NCI-H187 (cell line): ENCODE data around the gene VWA1.
"Not testable (repeated sequence)": the region's sequence is repeated elsewhere in the genome, so short reads cannot be mapped to it uniquely, and the experiment has no call there.

ENCODE experiments used
- DNase-seq, 2 experiments: peaks; one replicate each; lab custom pipeline; 2025; lab: John Stamatoyannopoulos, UW

The VWA1 gene

DNA sequence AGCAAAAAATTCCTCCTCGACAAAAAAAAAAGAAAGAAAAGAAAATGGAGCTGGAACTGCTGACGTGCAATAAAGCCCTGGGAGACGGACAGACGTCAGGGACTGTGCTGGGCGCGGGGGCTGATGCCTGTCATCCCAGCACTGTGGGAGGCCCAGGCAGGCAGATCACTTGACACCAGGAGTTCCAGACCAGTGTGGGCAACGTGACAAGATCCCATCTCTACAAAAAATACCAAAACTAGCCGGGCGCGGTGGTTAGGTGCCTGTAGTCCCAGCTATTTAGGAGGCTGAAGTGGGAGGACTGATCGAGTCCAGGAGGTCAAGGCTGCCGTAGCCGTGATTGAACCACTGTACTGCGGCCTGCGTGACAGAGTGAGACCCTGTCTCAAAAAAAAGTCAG is 10.8 kb upstream of the VWA1 start:
- no peak for DNase-seq

DNA sequence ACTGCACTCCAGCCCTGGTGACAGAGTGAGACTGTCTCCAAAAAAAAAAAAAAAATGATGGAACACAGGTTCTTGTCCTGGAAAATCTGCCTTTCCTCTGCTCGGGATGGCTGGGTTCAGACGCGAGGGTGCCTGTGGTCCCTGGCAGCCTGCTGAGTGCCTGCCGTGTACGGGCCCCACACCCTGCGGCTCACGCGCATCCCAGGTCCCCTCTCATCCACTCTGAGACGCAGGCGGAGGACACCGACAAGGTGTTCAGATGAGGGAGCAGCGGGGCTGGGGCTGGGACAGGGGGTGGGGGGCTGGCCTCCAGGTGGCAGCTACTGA is 10.1 kb upstream of the VWA1 start:
- DNase-seq, result no peak

DNA sequence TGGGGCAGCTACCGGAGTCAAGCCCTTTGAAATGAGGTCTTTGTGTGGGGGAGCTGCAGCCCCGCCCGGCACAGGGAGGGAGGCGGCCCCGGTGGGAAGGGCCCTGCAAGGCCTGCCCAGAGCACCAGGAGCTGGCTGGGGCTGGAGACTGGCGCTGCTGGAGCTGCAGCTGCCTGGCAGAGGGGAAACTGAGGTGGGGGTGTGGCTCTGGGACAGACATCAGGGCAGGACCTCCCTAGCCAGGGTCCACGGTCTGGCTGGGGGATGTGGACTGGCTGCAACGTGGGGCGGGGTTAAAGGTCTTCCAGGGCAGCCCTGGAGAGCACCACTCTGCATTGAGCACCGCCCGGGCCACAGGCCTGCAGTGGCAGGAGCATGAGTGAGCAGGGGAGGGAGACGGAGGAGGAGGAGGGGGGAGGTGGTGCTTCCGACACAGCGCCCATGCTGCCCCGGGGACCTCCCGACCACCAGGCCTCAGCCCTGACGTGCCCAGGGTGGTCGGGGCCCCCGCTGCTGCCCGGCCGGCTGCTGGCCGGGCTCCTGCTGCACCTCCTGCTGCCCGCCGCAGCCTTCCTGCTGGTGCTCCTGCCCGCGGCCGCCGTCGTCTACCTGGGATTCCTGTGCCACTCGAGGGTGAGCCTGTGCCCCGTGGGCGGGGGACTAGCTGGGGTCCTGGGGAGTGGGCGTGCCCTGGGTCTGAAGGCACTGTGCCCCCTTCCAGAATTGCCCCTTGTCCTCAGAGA is 9.6 kb upstream of the VWA1 start:
- DNase-seq, result no peak

DNA sequence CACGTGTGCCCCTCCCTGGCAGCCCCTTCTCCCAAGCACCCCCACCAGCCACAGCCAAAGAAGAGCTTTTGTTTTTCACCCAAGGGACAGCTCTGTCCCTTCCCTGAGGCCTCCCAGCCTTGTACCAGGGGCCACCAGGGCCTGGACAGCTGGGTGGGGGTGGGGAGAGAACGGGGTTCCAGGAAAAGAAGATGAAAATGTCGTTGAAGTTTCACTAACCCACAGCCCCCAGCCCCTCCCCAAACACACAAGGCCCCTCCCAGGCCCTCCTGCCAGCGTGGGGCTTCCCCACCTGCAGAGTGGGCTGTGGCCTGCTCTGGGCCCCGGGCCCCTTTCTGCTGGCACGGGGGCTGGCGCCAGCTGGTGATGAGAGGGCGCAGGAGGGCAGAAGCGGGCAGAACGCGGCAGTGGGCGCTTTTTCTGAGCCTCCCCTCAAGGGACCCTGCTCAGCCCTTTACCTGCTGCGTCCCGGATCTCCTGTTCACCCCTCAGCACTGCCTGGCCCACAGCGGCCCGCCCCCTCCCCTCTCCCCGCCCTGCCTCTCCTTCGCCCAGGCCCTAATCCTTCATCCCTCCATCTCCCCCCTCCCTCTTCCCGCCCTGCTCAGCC is 8.9 kb upstream of the VWA1 start:
- DNase-seq, result no peak

DNA sequence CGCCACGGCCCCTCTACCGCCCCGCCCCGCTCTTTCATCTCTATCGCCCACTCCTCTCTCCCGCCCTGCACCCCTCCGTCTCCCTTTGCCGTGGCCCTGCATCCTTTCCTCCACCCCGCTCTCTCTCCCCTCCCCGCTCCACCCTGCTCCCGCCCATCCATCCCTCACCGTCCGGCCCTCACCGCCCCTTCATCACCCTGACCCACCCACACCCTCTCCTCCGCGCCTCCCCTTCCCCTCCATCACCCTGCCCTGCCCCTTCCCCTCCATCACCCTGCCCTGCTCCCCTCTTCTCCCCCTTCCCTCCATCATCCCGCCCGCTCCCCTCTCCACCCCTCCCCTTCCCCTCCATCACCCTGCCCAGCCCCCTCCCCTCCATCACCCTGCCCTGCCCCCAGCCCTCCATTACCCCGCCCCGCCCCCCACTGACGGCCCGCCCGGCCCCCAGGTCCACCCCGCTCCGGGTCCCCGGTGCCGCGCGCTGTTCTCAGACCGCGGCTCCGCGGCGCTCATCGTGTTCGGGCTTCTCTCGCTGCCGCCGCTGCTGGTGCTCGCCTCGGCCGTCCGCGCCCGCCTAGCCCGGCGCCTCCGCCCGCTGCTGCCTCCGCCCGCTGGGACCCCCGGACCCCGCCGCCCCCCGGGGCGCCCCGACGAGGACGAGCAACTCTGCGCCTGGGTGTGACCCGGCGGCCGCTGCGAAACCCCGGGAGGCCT is 8.2 kb upstream of the VWA1 start:
- no peak for DNase-seq

DNA sequence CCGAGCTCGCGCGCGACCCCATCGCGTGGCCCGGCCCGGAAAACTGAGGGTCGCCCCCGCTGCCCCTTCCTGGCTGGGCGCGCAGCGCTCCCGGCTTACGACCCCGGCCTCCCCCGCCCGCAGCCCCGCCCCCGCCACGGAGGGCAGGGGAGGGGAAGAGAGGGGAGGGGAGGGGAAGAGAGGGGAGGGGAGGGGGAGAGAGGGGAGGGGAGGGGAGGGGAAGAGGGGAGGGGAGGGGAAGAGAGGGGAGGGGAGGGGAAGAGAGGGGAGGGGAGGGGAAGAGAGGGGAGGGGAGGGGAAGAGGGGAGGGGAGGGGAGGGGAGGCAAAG is 7.7 kb upstream of the VWA1 start:
- no peak for DNase-seq

DNA sequence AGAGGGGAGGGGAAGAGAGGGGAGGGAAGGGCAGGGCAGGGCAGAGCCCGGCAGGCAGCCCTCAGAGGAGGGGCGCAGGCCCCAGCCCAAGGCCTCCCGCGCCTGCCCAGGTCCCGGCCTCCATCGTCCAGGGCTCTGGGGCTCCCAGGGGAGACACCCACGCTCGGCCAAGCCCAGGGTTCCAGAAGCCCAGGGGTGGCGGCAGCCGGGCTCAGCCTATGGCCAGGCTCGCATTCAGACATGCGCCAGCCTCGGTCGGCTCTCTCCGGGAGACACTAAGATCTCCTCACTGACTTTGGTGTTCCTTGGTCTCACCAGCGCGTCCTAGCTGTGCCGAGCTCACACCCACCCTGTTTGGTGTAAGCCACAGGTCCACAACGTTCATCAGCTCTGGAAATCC is 7.3 kb upstream of the VWA1 start:
- DNase-seq, result no peak

DNA sequence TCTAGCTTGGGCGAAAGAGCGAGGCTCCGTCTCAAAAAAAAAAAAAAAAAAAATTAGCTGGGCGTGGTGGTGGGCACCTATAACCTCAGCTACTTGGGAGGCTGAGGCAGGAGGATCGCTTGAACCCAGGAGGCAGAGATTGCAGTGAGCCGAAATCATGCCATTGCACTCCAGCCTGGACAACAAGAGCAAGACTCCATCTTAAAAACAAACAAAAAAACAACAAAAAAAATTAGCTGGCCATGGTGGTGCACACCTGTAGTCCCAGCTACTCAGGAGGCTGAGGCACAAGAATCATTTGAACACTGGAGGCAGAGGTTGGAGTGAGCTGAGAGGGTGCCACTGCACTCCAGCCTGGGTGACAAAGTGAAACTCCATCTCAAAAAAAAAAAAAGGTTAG is 6.5 kb upstream of the VWA1 start:
- DNase-seq, result not testable (repeated sequence)

DNA sequence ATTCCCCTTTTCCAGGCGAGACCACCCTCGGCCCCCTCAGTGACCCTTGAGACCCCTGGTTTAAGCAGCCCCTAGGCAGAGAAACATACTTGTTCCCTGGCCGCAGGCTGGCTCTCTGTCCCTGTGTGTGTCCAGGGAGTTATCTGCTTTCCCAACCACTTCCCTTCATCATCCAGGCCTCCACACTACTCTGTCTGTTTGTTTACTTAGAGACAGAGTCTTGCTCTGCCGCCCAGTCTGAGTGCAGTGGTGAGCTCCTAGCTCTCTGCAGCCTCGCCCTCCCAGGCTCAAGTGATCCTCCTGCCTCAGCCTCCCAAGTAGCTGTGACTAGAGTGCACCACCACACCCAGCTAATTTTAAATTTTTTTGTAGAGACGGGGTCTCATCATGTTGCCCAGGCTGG is 5.8 kb upstream of the VWA1 start:
- DNase-seq, result no peak

DNA sequence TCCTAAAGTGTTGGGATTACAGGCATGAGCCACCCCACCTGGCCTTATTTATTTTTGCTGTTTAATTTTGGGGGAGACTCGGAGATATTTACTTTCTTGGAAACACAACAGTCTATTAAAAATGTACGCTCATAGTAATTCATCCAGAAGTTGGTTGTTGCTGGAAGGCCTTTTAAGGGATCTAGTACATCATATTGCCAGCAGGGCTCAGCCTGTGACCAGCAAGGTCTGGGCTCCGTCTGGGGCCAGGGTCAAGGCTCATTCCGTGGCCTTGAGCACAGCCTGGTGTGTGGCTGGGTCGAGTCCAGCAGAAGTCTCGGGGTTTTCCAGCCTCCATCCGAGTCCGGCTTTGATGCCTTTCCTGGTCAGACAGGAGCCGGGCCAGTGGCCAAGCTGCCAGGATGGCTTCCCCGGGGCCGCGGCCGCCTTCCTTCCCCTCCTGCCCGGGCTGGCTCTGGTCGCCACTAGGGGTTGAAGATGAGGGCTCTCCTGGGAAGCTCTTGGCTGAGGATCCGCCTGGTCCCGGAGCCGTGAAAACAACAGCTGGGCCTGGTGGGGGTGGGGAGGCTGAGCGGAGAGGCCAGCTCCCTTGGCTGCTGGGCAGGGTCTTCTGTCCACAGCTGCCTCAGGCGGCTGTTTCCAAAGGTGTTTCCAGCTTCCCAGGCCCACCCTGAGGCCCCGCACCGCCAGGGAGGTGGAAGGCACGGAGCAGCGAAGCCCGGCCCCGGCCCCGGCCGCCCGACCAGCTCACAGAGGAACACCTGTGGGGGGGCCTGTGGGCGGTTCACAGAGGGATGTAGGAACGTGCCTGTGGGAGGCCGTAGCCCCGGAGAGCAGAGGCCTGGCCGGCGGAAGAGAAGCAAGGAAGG is 5.1 kb upstream of the VWA1 start:
- peak; percentile 15 to 57 for DNase-seq

DNA sequence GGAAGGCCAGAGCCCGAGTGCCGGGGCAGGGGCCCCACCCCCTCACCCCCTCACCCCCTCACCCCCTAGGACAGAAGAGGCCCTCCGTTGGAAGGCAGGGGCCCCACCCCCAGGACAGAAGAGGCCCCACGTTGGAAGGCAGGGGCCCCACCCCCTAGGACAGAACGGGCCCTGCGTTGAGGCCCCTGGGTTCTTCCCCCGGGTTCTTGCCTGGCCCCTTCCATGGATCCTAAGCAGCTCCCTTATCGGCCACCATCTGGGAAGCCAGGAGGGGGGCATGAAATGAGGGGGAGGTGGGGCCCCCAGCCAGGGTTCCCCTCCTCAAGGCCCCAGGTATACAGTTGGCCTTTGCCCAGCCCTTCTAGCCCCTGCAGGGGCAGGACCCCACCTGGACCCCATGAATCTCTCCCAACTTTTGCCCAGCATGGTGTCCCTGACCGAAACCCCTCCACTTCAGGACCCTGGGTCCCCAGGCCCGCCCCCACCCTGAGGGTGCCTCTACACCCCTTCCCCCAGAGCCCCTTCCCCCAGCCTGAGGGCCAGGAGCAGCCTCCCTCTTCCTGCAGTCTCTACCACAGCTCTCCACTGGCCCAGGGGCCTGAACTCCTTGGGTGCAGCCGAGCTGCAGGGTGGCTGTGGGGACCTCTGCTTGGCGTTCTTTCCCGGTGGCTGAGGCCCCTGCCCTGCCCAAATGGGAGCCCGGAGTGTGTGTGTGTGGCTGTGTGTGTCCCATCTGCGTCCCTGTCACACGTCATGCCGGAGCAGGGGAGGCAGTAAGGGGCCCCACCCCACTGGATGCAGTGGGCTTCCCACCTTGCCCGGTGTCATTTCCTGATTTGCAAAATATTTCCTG is 4.3 kb upstream of the VWA1 start:
- DNase-seq, result no peak

DNA sequence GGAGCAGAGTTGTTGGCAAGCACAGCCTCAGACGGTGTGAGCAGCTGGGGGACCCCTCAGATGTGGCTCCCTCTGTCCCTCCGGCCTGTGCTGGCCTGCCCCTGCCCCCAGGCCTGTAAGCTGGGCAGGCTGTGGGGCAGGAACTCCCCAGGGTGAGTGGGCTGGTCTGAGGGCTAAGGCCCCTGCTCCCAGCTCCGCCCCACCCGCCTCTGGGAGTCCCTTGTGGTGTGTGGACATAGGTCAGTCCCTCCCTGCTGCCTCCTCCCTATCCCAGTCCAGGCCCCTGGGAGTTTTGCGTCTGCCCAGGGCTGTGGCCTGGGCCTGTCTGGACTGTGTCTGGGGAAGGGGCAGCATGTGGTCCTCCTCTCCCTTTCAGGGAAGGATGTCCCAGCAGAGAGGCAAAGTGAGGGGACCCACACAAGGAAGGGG is 3.6 kb upstream of the VWA1 start:
- no peak for DNase-seq

DNA sequence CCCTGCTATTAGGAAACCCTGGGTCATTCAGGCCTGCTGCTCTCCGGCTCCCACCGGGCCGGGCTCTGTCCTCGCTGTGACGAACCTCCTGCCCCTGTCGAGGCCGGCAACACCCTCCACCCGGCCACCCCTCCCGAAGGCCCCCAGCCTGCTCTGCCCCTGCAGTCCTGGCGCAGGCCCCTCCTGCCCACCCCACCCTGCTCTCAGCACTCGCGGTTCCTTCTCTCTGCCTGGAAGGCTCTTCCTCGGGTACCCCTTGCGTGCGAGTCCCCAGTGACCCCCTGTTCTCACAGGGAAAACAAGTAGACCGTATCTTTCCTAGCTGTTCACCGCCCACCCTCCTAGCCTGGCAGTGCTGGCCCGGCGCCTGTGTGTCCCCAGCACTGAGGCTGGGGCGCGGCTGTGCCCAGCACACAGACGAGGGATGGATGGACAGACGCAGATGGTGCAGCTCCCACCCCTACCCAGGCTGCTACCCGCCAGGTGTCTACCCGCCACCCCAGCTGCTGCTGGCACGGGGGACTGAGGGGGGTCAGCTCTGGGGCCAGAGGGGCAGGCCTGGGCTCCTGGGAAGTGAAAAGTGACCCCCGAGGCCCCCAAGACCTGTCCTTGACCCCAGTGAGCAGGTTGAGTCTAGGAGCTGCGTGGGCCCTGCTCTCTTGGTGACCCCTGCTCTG is 3.1 kb upstream of the VWA1 start:
- no peak for DNase-seq

DNA sequence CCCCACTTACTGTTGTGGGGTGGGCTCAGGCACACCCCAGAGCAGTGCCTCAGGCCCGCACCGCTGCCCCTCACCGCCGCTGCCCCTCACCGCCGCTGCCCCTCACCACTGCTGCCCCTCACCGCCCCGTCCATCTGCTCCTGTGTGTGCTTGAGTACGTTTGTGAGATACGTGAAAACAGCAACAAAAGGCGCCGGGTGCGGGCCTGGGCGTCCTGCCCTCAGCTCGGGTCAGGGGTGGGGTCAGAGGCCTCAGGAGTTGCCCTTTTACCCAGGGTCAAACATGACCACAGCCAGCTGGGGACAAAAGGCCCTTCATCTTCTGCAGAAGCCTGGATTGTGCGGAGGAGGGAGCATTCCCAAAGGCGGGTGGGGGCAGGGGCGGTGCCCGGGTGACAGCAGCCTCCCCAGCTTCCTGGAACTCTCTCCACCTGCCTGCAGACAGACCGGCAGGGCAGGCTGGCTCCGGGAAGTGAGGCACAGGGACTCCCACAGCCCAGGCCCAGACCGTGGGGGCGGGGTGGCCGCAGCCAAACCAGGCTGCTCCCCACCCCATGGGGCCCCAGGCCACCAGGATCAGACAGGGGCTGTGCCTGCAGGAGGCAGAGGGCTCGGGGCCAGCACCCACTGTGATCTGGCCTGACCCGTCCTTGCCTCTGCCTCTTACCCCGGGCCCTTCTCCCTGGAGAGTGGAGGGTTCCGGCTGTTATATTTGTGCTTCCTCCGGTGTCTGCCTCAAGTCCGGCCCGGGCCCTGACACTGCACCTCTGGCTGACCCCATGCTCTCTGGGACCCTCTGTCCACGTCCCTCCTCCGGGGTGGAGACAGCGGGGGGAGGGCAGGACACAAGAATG is 2.3 kb upstream of the VWA1 start:
- no peak for DNase-seq

DNA sequence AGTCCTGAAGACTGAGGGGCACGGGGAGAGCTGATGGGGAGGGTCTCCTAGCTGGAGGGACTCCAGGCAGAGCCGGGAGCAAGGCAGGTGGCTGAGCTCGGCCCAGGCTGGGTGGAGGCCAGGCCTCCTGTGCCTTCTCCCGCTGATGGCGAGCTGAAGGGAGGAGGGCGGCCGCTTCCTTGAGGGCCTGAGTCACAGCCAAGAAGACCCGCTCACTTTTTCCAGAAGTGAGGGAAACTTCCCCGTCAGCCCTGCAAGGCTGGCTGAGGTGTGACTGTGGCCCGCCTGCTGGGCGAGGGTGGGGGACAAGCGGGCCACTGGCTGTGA is 1.7 kb upstream of the VWA1 start:
- no peak for DNase-seq

DNA sequence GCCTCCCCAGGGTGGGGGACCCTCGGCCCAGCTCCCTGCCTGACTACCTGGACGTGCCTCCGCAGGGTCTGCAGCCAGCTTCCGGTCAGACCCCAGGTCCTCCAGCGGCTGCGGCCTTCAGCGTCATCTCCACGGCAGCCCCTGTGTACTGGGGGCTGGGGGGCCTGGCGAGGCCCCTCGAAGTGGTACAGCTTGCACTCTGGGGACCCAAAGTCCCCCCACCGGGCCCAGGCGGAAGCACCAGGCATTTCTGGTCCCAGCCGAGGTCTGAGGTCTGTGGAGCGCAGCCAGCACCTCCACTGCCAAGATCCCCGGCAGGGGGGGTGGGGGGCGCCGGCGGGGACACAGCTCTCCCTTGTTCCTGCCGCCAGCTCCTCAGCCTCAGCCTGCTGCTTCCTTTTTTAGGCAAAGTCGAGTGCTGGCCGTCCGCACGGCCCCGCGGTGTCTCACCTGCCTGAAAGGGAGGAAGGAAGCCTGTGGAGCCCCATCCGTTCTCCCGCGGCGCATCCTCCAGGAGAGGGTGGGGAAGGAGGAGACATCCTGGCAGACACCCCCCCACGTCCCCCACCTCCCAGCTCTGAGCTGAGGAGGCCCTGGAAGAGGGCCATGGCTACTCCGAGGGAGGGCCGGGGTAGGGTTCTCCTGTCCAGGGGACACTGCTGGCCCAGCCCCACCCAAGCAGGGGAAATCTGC is 1.2 kb upstream of the VWA1 start:
- DNase-seq, result no peak

DNA sequence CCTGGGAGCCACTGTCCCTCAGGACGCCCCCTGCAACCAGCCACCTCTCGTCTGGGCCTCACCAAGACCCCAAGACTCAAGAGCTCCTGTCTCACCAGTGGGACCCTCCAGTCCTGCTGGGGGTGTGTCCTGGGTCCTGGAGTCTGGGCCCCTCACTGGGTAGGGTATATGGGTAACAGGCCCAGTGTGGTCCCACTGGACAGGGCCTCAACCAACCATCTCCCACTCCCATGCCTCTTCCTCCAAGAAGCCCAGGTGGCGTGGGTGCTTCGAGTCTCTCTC is 725 bp upstream of the VWA1 start:
- no peak for DNase-seq

DNA sequence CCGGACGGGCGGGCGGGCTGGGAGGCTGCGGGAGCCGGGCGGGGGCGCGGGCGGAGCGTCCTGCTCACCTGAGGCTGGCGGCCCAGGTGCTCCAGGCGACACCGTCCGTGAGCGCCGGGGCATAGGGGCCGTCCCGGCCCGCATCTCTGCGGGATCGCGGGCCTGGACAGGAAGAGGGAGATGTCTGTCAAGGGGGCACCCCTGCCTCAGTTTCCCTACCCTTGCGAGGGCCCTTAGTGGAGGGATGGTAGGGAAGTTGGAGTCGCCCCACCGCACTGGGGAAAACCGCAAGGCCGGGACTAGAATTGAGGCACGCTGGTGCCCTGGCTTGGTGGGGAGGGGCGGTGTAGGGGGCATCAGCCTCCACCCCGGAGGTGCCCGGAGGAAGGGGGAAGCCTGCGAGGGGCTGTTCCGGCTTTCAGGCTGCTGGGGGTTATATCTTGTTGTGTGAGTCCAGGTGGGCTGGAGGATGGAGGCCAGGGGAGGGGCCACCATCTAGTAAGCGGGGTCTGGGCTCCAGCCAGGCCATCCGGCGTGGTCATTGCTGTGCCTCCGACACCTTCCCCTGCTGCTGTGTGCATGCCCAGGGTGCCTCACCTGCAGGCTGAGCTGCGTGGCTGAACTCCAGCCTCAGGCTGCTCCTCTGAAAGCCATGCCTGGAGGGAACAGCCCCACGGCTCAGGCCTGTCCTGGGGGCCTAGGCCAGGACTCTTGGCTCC is 580 bp downstream of the VWA1 start:
- no peak for DNase-seq

DNA sequence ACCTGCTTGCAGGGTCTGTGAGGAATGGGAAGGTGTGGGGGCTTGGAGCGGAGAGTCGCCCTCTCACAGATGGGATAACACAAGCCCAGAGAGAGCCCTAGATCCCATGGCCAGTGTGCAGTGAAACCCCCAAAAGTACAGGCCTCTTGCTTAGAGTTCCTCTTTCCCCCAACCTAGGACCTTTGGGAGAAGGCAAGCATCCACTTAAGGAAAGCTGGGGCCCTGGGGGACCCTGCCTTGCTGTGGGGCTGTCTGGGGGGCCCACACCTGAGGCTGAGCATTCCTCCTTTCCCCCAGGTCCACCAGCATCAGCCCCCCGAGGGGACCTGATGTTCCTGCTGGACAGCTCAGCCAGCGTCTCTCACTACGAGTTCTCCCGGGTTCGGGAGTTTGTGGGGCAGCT is 1.1 kb downstream of the VWA1 start:
- DNase-seq, result no peak
